ENCODE data around the gene USP31.

GRCh38 chr16:23072084-23072599 is 77.1 kb downstream of the USP31 start:
- no peak for TF ChIP-seq CTCF (IDR thresholded peaks at IDR 0.05)
- TF ChIP-seq POLR2A (IDR thresholded peaks at IDR 0.05) = no peak
